GM18907 (cell line): Measurements from ENCODE around the gene MCC.

ENCODE experiments used
- ATAC-seq: cut with Tn5 transposase; IDR thresholded peaks from one replicate; pipeline ENCODE4 v1.9.1; 2021; ENCODE audit warnings: mild to moderate bottlenecking, moderate library complexity; ENCODE audit not compliant: unreplicated experiment

MCC gene

GRCh38 chr5:113209498-113209897 lies 278.8 kb downstream of the MCC start:
- ATAC-seq: no peak

DNA sequence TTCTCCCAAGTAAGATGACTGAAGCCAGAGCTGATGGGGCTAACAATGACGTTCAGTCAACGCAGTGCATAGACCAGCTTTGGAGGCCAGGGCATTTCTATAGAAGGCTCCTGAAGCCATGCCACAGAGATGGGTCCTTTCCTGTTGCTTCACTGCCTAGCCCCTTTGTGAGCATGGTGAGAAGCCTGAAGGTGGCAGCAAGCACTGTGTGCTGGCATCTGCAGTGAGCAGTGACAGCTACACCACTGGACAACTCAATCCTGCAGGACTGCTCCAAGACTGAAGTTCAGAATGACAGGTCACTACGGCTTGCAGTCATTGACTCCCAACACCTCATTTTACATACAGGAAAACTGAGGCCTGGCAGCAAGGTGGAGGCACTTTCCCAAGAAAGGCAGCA lies 282.4 kb downstream of the MCC start:
- ATAC-seq: no peak

GRCh38 chr5:113205323-113205722 lies 282.9 kb downstream of the MCC start:
- ATAC-seq: no peak

DNA sequence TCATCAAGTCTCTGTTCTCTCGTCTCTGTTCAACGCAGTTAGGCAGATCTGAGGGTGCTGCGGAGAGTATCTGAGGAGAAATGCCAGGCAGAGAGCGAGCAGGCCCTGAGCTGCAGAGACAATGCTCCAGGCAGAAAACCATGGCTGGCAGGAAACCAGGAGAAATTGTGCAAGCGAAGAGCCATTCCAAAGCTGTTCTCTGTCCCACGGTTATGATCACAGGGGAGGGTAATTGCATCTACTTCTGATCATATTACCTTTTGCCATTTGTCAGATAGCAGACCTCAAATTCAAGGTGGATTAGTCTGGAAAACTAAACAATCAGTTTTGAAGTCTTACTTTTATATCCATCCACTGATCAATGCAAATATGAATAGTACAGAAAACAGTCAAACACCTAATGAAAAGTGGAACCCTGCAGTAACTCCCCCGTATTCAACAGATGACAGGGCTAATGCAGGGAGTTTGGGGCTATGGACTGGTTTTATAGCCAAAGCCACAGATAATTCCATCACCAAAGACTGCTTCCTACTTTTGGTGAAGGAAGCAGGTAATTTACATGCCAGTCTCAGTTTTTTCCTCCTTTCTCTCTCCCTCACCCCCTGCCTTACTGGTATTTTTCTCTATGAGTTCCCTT lies 283.6 kb downstream of the MCC start:
- ATAC-seq: no peak

GRCh38 chr5:113203916-113204315 lies 284.3 kb downstream of the MCC start:
- no peak for ATAC-seq

- ATAC-seq: no peak
Observed at GRCh38 chr5:113202746-113203716, 285.2 kb downstream of the MCC start.

DNA sequence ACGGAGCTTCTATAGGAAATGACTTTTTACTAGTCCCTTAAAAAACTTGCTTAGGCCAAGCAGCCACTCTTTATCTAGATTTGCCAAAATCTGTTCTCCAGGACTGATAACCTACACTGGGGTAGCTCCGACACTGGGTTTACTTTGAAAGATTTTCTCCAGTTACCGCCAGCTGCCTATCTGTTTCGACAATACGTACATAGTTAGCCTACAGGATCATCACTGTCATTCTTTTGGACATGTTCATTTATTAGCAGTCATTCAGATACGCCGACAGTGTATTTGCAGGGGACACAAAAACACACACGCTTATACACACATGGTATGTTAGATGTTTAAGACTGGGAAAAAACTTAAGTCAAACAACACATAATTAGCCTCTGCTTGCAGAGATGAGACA lies 286.0 kb downstream of the MCC start:
- no peak for ATAC-seq

- ATAC-seq: no peak
Observed at GRCh38 chr5:113201715-113202114, 286.5 kb downstream of the MCC start.

DNA sequence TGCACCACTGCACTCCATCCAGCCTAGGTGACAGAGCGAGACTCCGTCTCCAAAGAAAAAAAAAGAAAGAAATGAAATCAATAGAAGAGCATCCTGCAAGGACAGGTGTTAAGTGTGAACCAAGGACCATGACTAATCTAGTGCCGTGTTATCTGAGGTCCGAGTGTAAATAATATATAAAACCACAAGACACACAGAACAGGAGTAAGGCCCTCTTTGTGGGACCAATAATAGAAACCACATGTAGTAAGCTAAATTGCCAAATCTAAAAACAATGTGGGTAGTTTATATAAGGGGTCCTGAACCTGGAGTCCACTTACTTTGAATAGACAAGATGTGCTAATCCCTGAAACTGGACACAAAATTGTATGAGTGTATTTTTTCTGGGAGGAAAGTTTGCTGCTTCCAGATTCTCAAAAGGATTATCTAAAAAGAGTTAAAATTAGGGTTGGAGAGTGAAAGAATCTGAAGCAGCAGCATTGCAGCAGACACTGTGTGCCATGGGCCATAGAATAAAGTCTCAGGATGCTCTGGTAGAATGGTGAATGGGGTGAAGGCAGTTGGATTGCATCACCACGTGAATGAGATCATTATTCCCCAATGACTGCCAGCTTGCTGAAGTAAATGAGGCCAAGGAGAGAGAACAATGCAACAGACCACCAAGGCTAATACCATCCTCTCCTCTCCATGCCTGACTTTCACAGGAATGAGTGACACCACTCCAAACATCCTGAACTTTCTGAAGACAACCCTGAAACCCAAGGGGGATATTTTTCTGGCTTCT lies 288.9 kb downstream of the MCC start:
- no peak for ATAC-seq

- ATAC-seq: no peak
Observed at GRCh38 chr5:113197456-113198200, 290.6 kb downstream of the MCC start.

DNA sequence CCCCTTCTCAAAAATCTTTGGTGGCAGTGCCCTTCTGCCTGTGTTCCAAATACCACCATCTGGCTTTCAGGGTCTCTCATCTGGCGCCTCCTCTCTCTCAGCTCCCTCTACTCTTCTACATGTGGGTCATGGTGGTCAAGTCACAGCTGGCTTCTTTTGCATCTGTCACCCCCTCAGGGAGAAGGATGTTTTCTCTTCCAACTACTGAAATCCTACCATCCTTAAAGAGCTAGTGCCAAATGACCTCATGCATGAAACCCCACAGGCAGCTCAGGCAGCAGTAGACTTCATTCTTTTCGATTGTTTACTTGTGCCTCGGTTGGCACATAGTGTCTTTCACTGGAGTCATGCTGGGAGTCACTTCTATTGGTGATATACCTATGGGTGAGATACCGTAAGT lies 292.5 kb downstream of the MCC start:
- no peak for ATAC-seq

DNA sequence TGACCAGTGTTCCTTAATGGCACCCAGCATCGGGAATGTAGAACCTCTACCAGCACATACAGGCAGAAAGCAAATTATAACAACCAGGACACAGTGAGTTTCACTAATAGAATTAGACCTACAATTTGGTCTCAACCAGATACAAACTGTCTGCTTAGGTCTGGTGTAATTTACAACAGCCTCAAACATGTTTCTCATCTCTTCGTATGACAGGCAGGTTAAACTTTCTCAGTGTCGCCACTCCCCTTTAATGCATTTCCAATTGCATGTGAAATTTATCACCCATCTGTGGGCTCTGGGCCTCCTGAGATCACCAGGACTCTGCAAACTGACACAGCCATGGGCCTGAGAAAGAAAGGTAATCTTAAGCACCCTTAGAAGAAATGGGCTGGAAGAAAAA lies 293.0 kb downstream of the MCC start:
- ATAC-seq: no peak

DNA sequence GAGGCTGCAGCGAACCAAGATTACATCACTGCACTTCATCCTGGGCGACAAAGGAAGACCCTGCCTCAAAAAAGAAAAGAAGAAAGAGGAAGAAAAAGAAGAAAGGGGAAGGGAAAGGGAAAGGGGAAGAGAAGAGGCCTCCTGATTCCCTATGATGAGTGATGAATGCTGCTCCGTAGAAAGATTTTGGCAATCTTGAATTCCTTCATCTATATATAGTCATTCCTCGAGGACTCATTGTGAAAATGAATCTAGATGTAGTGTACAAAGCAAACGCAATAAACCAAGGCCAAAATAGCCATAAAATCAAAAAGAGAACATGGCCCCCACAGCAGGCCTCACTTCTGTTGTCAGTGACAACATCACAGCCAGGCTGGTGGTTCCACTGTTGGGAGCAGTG lies 293.7 kb downstream of the MCC start:
- ATAC-seq: no peak

- ATAC-seq: no peak
Observed at GRCh38 chr5:113194125-113194524, 294.1 kb downstream of the MCC start.

DNA sequence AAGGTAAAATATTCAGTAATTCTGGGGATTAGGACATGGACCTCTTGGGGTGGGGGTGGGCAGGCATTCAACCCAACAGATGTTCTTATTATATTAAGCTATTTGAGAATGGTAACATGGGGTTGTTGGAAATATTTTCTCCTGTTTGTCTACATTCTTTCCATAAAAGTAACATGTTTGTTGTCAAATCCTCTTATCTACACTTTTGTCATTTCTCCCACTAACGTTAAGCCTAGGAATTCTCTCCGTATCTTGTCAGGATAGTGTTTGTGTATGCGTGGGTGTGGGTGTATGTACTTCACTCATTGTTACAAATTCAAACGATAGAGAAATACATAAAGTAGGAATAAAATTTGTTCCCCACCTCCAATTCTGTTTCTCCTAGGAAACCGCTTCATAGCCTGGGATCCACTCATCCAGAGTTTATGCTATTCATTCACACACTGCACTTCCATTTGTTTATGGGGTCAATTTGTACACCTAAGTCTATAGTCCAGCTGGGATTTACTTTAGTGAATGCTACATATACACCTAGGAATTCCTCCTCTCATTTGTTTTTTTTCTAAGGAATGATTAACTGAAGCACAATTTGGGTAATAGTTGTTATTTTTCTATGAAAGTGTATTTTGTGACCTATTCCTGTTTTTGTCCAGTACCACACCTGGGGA lies 294.8 kb downstream of the MCC start:
- no peak for ATAC-seq

- no peak for ATAC-seq
Observed at GRCh38 chr5:113192541-113192940, 295.7 kb downstream of the MCC start.

DNA sequence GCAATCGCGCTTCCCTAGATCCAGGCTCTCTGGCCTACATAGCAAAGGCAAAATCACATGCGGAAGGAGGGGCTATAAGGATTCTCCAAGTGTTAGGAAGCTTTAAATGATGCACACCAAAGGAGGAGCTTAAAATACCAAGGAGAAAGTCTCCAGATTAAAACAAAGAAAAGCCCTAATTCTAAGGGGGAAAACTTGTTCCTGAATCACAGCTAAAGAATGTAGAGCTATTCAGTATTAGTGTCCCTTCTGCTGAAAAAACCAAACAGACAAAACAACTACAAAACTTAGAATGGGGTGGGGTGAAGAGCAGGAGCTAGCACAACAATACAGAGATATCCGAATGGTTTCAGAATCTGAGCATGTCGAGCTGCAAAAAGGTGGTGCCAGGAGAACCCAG lies 297.9 kb downstream of the MCC start:
- ATAC-seq: no peak

- ATAC-seq: no peak
Observed at GRCh38 chr5:113189291-113189690, 299.0 kb downstream of the MCC start.

DNA sequence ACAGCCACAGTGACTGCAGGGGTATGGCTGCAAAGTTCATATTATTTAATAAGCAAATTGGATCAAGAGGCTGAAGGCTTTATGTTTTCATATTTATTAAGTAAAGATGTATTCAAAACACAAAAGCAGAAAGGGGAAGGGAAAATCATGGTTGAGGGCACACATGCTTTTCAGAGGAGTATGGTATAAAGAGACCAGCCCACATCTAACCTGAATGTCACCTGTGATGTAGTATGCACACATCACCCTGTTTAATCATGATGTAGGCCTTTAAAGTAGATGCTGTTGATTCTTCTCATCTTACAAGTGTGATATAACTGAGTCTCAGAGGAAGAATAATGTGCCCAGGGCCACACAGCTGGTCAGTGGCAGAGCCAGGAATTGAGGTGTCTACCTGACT lies 299.8 kb downstream of the MCC start:
- no peak for ATAC-seq

- ATAC-seq: peak; percentile 79
Observed at GRCh38 chr5:113187906-113188305, 300.3 kb downstream of the MCC start.
